ENCODE data around the gene KRAS.

- TF ChIP-seq PATZ1 (CRISPR knock-in tag; IDR thresholded peaks at IDR 0.05; ENCODE audit: borderline replicate concordance): no peak
- no peak for TF ChIP-seq ZFP3 (CRISPR knock-in tag; IDR thresholded peaks at IDR 0.05)
- TF ChIP-seq PPARA (CRISPR knock-in tag; IDR thresholded peaks at IDR 0.05; ENCODE audit: borderline replicate concordance): no peak
- 0 out of 2 replicates have a peak, but pooled peaks have one; percentile 26 for TF ChIP-seq ZNF8 (CRISPR knock-in tag; IDR thresholded peaks at IDR 0.05)
- TF ChIP-seq TOX (CRISPR knock-in tag; IDR thresholded peaks at IDR 0.05; ENCODE audit: borderline replicate concordance): no peak
- no peak for TF ChIP-seq POU6F1 (CRISPR knock-in tag; IDR thresholded peaks at IDR 0.05; ENCODE audit: borderline replicate concordance, low read depth)
- no peak for TF ChIP-seq ZNF565 (CRISPR knock-in tag; conservative IDR thresholded peaks at IDR 0.05; ENCODE audit: low read depth)
Measured at GRCh38 chr12:25236626-25237025, 14.1 kb downstream of the KRAS start.

Measured in SK-N-SH treated with all-trans-retinoic acid at 6 μM for 48 hours (cell line).